ENCODE results near the gene KCNJ12.
"Not testable (repeated sequence)": the region's sequence is repeated elsewhere in the genome, so short reads cannot be mapped to it uniquely, and the experiment has no call there.

Gene KCNJ12

GRCh38 chr17:21349358-21350050, 26.7 kb upstream of the KCNJ12 start:
- not testable (repeated sequence) for DNase-seq (ENCODE audit: low spot score)

DNA sequence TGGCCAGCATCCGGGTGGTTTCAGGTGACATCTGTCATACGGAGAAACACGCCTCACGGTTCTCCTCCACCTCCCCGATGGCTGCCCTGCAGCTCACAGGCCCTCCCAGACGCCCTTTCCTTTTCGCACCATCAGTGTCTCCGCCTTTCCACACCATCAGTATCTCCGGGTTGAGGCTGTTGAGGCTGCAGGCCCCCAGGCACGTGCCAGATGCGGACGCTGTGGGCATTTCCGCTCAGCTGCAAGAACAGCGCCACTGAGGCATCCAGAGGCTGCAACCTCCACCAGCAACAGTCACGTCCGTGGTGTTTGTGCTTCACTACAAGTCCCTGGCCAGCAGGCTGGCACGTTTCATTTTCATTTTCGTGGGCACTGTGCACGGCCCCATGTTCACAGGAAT, 25.7 kb upstream of the KCNJ12 start:
- not testable (repeated sequence) for DNase-seq (ENCODE audit: low spot score)

DNA sequence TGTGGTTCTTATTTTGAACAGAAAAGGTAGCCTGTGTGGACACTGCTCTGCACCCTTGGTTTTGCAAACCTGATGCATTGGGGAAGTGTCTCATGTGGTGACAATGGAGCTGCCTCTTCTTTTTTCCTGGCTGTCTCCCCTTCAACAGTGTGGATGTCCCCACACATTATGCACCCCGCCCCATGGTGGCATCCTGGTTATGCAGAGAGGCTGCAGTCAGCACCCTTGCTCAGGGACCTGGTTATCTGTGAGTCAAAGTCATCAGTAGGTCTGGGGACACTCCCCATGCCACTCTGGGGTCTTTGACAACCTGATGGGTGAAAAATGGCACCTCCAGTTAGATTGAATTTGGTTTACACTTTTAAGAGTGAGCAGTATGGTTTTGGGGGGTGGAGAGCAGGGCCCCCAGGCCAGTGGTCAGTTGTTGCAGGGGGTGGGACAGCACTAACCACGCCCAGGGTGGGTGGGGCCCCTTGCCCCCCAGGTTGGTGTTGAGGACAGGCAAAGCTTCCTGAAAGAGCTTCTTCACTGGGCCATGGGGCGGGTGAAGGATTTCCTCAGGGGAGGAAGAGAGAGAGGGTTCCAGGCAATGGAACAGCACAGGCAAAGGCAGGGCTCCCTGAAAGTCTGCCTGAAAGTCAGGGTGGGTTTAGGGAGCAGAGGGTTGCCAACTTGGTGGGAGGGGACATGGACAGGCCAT, 24.6 kb upstream of the KCNJ12 start:
- no peak for DNase-seq (ENCODE audit: low spot score)

- no peak for DNase-seq (ENCODE audit: low spot score)
These were observed 23.8 kb upstream of the KCNJ12 start for GRCh38 chr17:21352221-21352980.

- DNase-seq (ENCODE audit: low spot score) = no peak
These were observed 23.2 kb upstream of the KCNJ12 start for GRCh38 chr17:21352981-21353265.

DNA sequence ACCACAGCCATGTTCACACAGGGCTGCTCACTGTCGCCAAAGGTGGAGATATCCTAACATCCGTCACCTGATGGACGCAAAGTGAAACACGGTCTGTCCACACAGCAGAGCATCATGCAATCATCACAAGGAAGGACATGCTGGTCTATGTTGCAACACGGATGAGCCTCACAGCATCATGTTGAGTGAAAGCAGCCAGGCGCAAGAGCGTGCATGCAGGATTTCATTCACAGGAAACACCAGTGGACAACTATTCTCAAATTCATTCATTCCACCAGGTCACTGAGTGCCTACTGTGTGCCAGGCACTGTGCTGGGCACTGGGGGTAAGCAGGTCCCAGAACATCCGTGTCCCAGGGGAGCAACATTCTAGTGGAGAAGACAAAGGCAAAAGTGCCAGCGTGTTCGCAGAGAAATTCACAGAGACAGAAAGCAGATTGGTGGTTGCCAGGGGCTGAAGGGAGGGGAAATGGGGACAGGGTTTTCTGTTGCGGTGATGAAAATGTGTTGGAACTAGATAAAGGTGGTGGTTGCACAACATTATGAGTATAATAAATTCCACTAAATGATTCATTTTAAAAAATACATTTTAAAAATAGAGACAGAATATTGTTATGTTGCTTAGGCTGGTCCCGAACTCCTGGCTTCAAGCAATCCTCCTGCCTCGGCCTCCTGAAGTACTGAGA, 22.7 kb upstream of the KCNJ12 start:
- DNase-seq (ENCODE audit: low spot score) = peak; percentile 72

- no peak for DNase-seq (ENCODE audit: low spot score)
These were observed 21.3 kb upstream of the KCNJ12 start for GRCh38 chr17:21354796-21355385.

DNA sequence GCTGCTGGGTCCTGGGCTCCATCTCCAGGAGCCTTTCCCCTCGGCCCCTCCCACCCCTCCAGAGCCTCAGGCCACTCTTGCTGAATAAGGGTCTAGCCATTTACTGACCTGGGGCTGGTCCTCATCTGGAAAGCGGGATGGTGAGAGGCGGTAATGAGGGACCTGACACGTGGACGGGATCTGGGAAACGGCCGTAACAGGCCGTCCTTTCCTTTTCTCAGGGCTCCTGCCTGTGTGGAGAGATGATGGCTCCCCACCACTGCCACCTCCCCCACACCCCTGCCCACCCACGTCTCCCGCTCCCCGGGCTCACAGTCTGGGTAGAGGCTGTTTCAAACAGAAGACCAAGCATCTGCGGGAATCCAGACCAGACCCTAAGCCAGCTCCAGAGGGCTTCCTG, 20.6 kb upstream of the KCNJ12 start:
- no peak for DNase-seq (ENCODE audit: low spot score)

DNA sequence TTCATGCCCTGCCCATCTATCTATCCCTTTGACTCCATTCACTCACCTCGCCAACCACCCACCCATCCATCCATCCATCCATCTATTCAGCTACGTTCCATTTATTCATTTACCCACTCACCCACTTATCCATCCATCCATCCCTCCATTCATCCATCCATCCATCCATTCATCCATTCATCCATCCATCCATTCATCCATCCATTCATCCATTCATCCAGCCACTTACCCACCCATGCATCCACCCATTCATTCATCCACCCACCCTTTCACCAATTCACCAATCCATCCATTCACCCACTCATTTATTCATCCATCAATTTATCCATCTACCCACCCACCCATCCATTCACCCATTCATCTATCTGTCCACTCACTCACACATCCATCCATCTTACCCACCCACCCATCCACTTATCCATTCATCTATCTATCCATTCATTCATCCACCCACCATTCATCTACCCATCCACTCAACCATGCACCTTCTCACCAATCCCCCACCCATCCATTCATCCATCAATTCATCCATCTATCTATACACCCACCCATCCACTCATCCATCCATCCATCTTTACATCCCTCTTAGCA, 19.5 kb upstream of the KCNJ12 start:
- no peak for DNase-seq (ENCODE audit: low spot score)

- no peak for DNase-seq (ENCODE audit: low spot score)
These were observed 18.9 kb upstream of the KCNJ12 start for GRCh38 chr17:21357281-21357680.

DNA sequence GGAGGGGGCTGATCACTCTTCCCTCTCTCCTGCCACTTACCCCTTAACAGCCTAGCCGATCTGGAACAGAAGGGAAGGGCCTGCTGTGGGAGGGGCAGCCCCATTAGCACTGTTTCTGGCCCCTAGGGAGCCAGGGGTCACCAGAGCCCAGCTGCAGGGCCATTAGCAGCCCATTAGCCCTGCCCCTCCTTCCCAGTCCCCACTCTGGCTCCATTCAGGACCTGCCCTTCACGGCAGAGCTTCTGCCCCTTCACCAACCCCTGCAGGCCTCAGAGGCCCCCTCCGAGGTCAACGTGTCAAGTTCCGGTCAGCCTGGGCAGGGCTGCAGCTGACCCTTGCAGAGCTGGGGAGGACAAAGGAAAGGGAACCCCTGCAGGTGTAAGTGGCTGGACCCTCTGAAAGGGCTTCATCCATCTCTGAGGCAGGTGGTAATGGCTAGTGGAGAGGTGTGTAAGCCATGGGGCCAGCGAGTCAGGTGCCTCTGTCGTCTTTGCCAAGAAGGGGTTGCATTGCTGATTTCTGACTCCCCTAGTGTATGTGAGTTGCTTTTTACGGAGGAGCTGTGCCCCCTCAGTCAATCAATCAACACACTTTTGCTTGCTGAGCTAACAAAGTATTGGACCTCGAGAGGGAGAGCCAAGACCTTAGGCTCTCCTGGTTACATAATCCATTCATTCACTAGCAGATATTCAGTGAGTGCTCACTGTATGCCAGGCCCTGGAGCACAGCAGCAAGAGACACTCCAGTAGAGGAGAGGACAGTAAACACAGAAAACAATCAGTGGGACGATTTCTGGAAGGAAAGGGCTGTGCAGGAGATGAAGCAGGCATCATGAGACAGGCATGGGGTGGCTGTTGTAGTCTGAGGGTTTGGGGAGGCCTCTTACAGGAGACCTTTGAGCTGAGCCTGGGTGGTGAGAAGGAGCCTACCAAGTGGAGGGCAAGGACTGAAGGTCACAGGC, 18.2 kb upstream of the KCNJ12 start:
- no peak for DNase-seq (ENCODE audit: low spot score)

- DNase-seq (ENCODE audit: low spot score) = peak; percentile 73
These were observed 17.3 kb upstream of the KCNJ12 start for GRCh38 chr17:21358682-21359482.

DNA sequence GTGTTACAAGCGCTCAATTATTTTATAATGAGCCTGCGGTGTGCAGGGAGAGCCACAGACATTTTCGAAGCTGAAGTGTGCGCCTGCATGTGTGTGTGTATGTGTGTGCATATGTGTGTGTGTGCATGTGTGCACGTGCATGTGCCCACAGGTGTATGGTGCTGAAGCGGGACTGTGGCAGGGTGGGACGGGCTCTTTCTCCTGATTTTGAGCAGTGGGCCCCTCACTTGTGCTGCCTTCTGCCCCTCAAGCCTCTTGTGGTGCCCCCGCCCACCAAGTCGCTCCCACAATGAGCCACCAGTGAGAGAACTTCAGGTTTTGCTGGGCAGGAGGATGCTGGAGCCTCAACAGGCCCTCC, 16.7 kb upstream of the KCNJ12 start:
- no peak for DNase-seq (ENCODE audit: low spot score)

GRCh38 chr17:21360048-21360447, 16.1 kb upstream of the KCNJ12 start:
- DNase-seq (ENCODE audit: low spot score) = no peak

DNA sequence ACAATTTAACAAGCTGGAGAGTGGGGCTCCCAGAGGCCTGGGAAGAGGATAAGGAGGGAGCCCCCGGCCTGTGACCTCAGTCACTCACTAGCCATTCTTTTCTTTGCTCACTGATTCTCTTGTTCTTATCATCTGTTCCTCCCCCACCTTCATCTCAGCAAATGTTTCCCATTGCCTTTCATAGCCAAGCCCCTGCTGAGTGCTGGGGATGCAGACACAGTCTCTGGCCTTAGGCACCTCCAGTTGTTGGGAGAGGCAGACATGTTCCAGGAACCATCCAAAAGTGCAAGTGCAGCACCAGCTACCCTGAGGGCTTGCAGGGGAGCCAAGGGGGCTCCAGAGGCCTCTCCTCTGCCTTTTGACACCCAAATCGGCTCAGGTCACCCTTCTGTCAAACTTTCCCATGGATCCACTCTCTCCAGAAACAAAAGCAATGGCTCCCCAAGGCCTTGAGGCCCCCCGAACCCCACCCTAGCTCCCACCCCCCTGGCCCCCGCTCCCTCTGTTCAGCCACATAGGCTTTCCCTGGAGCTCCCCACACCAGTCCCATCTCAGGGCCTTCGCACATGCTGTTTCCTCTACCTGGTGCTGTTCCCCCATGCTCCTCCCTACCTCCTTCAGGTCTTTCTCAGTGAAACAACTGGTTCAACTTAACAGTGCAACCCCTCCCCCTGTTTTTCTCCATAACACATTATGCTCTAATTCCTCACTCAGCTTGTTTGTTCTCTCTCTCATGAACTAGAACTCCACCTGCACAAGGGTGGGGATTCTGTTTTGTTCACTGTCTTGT, 14.9 kb upstream of the KCNJ12 start:
- no peak for DNase-seq (ENCODE audit: low spot score)

DNA sequence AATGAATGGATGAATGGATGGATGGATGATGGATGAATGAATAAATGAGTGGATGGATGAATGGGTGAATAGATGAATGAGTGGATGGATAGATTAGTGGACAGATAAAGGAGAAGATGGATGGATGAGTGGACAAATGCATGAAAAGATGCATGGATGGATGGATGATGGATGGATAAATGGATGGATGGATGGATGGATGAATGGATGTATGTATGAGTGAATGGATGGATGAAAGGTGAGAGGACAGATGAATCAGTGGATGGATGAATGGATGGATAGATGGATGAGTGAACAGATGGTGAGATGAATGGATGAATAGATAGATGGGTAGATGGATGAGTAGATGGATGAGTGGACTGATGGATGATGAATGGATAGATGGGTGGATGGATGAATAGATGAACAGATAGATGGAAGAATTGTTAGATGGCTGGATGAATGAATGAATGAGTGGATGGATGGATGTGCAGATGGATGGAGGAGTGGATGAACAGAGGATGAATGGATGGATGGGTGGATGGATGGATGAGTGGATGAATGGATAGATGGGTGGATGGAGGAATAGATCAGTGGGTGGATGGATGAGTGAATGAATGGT, 13.7 kb upstream of the KCNJ12 start:
- no peak for DNase-seq (ENCODE audit: low spot score)

GRCh38 chr17:21363776-21364642, 12.1 kb upstream of the KCNJ12 start:
- DNase-seq (ENCODE audit: low spot score) = no peak

DNA sequence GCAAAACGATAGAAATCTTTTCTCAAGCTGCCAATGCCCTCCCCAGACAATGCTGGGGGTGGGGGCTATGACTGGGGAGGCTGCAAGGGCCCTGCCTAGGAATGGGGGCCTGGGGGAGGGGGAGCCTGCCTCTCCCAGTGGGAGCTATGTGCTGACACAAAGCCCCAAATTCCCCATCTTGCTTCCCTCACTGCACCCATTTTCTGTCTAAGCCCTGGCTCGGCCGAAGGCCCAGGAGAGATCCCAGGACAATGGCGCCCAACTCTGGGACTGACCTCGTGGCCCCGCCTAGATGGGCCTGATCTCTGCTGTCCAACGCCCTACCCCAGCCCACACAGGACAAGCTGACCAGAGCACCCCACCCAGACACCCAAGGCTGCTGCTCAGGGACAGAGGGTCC, 11.1 kb upstream of the KCNJ12 start:
- no peak for DNase-seq (ENCODE audit: low spot score)

Measured in GM03348 (cell line).